Measurements from ENCODE around the gene PSMD10.

PSMD10 gene

GRCh38 chrX:108123591-108124366 lies 32.4 kb upstream of the PSMD10 start:
- no peak for TF ChIP-seq CTCF (IDR thresholded peaks at IDR 0.05; ENCODE audit: low read length)
- Histone ChIP-seq H3K79me2 (ENCODE audit: insufficient read depth, low read length) (no peaks in the 10 kb centered on the region), H3F3A (ENCODE audit: insufficient read depth, low read length) (no peaks in the 10 kb centered on the region), H3K27me3 (ENCODE audit: insufficient read depth, low read length) (no peaks in the 10 kb centered on the region), H3K9me3 (ENCODE audit: low read length) (no peaks in the 10 kb centered on the region), H4K20me1 (ENCODE audit: insufficient read depth, low read length) (no peaks in the 10 kb centered on the region), H3K4me3 (ENCODE audit: low read depth, low read length, poor library complexity, severe bottlenecking) (no peak overlapping the region), H3K4me2 (ENCODE audit: low read length) (no peak overlapping the region), H3K36me3 (ENCODE audit: insufficient read depth, low read length) (no peaks in the 10 kb centered on the region), H3K9me2 (ENCODE audit: low read depth, low read length) (no peaks in the 10 kb centered on the region), H3K27ac (ENCODE audit: low read depth, low read length, poor library complexity, severe bottlenecking) (no peak overlapping the region), H2AFZ (ENCODE audit: low read length) (no peak overlapping the region), H3K4me1 (ENCODE audit: insufficient read depth, low read length, severe bottlenecking) (no peaks in the 10 kb centered on the region), H3K9ac (ENCODE audit: low read length) (no peak overlapping the region)

- Histone ChIP-seq H2AFZ (ENCODE audit: low read length) (no peak overlapping the region), H3K27ac (ENCODE audit: low read depth, low read length, poor library complexity, severe bottlenecking) (no peak overlapping the region), H3K9ac (ENCODE audit: low read length) (no peak overlapping the region), H3K9me2 (ENCODE audit: low read depth, low read length) (no peaks in the 10 kb centered on the region), H3K4me1 (ENCODE audit: insufficient read depth, low read length, severe bottlenecking) (no peaks in the 10 kb centered on the region), H3K36me3 (ENCODE audit: insufficient read depth, low read length) (no peaks in the 10 kb centered on the region), H3K27me3 (ENCODE audit: insufficient read depth, low read length) (no peaks in the 10 kb centered on the region), H3K4me2 (ENCODE audit: low read length) (no peak overlapping the region), H3K4me3 (ENCODE audit: low read depth, low read length, poor library complexity, severe bottlenecking) (no peak overlapping the region), H3K79me2 (ENCODE audit: insufficient read depth, low read length) (no peaks in the 10 kb centered on the region), H4K20me1 (ENCODE audit: insufficient read depth, low read length) (no peaks in the 10 kb centered on the region), H3F3A (ENCODE audit: insufficient read depth, low read length) (no peaks in the 10 kb centered on the region), H3K9me3 (ENCODE audit: low read length) (no peaks in the 10 kb centered on the region)
- no peak for TF ChIP-seq CTCF (IDR thresholded peaks at IDR 0.05; ENCODE audit: low read length)
- no peak for TF ChIP-seq EZH2 (IDR thresholded peaks at IDR 0.05; ENCODE audit: borderline replicate concordance, low read length)
Observed at GRCh38 chrX:108122748-108123147, 31.4 kb upstream of the PSMD10 start.

GRCh38 chrX:108121291-108121690 lies 29.9 kb upstream of the PSMD10 start:
- Histone ChIP-seq H2AFZ (ENCODE audit: low read length) (no peak overlapping the region), H3K4me1 (ENCODE audit: insufficient read depth, low read length, severe bottlenecking) (no peaks in the 10 kb centered on the region), H3F3A (ENCODE audit: insufficient read depth, low read length) (no peaks in the 10 kb centered on the region), H3K27me3 (ENCODE audit: insufficient read depth, low read length) (no peaks in the 10 kb centered on the region), H3K36me3 (ENCODE audit: insufficient read depth, low read length) (no peaks in the 10 kb centered on the region), H3K4me2 (ENCODE audit: low read length) (no peak overlapping the region), H4K20me1 (ENCODE audit: insufficient read depth, low read length) (no peaks in the 10 kb centered on the region), H3K9me2 (ENCODE audit: low read depth, low read length) (no peaks in the 10 kb centered on the region), H3K27ac (ENCODE audit: low read depth, low read length, poor library complexity, severe bottlenecking) (no peak overlapping the region), H3K79me2 (ENCODE audit: insufficient read depth, low read length) (no peaks in the 10 kb centered on the region), H3K9me3 (ENCODE audit: low read length) (no peaks in the 10 kb centered on the region), H3K4me3 (ENCODE audit: low read depth, low read length, poor library complexity, severe bottlenecking) (no peak overlapping the region), H3K9ac (ENCODE audit: low read length) (no peak overlapping the region)
- TF ChIP-seq EZH2 (IDR thresholded peaks at IDR 0.05; ENCODE audit: borderline replicate concordance, low read length) (no peak), CTCF (IDR thresholded peaks at IDR 0.05; ENCODE audit: low read length) (no peak)
